ENCODE measurements around the gene NCOA1.

The NCOA1 gene

GRCh38 chr2:24513281-24514071 lies 22.4 kb downstream of the NCOA1 start:
- Histone ChIP-seq H3K4me3 (ENCODE audit: low read depth, low read length) (no peak overlapping the region), H3K27ac (ENCODE audit: extremely low read depth, low read depth, low read length) (no peak overlapping the region), H3K4me1 (ENCODE audit: control insufficient read depth, insufficient read depth, low read length) (peaks cover 28% of the 10 kb centered on the region), H3K9me3 (ENCODE audit: control insufficient read depth, insufficient read depth, low read depth, low read length) (no peaks in the 10 kb centered on the region), H3K36me3 (ENCODE audit: control insufficient read depth in 2 of 2, insufficient read depth in 1 of 2, low read length in 2 of 2) (no peaks in the 10 kb centered on the region)
- TF ChIP-seq ZNF121 (tag by site-specific recombination; IDR thresholded peaks at IDR 0.05), result no peak
- TF ChIP-seq ZNF555 (tag by site-specific recombination; conservative IDR thresholded peaks at IDR 0.05), result no peak
- TF ChIP-seq RBAK (tag by site-specific recombination; IDR thresholded peaks at IDR 0.05), result no peak
- no peak for TF ChIP-seq ZNF155 (tag by site-specific recombination; IDR thresholded peaks at IDR 0.05)
- TF ChIP-seq BCL11B (tag by site-specific recombination; IDR thresholded peaks at IDR 0.05; ENCODE audit: low read depth), result no peak
- TF ChIP-seq GLIS2 (tag by site-specific recombination; IDR thresholded peaks at IDR 0.05), result no peak
- POLR2A ChIA-PET, result no interaction called here
- CTCF ChIA-PET, result no interaction called here

DNA sequence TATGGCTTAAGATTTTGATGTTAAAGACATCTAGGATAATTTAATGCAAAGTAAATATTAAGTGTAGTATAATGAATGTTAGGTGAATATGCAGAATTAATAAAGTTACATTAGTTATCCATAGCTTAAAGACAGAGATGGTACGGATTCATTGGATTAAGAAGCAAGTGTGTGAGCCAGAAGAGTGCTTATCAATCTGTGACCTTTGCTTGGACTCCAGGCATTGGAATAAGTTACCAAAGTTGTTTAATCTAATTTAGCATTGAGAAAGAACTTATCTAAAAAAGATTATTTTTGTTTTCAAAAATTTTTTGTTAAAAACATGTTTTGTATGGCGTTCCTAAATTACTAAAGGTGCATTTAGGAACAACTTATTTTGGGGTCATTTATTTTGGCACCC lies 23.8 kb downstream of the NCOA1 start:
- H3K4me3 ChIP-seq (ENCODE audit: low read depth, low read length), result no peak overlapping the region
- TF ChIP-seq ZNF140 (tag by site-specific recombination; IDR thresholded peaks at IDR 0.05), result no peak
- TF ChIP-seq, protein P1, sequence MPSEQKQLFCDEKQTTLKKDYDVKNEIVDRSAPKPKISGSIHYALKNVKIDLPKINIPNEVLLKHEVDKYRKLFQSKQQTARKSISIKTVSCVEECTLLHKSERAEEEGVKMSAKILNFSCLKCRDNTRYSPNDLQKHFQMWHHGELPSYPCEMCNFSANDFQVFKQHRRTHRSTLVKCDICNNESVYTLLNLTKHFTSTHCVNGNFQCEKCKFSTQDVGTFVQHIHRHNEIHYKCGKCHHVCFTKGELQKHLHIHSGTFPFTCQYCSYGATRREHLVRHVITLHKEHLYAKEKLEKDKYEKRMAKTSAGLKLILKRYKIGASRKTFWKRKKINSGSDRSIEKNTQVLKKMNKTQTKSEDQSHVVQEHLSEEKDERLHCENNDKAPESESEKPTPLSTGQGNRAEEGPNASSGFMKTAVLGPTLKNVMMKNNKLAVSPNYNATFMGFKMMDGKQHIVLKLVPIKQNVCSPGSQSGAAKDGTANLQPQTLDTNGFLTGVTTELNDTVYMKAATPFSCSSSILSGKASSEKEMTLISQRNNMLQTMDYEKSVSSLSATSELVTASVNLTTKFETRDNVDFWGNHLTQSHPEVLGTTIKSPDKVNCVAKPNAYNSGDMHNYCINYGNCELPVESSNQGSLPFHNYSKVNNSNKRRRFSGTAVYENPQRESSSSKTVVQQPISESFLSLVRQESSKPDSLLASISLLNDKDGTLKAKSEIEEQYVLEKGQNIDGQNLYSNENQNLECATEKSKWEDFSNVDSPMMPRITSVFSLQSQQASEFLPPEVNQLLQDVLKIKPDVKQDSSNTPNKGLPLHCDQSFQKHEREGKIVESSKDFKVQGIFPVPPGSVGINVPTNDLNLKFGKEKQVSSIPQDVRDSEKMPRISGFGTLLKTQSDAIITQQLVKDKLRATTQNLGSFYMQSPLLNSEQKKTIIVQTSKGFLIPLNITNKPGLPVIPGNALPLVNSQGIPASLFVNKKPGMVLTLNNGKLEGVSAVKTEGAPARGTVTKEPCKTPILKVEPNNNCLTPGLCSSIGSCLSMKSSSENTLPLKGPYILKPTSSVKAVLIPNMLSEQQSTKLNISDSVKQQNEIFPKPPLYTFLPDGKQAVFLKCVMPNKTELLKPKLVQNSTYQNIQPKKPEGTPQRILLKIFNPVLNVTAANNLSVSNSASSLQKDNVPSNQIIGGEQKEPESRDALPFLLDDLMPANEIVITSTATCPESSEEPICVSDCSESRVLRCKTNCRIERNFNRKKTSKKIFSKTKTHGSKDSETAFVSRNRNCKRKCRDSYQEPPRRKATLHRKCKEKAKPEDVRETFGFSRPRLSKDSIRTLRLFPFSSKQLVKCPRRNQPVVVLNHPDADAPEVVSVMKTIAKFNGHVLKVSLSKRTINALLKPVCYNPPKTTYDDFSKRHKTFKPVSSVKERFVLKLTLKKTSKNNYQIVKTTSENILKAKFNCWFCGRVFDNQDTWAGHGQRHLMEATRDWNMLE (tag by site-specific recombination; conservative IDR thresholded peaks at IDR 0.05; ENCODE audit: low read depth), result no peak
- TF ChIP-seq, protein P2, sequence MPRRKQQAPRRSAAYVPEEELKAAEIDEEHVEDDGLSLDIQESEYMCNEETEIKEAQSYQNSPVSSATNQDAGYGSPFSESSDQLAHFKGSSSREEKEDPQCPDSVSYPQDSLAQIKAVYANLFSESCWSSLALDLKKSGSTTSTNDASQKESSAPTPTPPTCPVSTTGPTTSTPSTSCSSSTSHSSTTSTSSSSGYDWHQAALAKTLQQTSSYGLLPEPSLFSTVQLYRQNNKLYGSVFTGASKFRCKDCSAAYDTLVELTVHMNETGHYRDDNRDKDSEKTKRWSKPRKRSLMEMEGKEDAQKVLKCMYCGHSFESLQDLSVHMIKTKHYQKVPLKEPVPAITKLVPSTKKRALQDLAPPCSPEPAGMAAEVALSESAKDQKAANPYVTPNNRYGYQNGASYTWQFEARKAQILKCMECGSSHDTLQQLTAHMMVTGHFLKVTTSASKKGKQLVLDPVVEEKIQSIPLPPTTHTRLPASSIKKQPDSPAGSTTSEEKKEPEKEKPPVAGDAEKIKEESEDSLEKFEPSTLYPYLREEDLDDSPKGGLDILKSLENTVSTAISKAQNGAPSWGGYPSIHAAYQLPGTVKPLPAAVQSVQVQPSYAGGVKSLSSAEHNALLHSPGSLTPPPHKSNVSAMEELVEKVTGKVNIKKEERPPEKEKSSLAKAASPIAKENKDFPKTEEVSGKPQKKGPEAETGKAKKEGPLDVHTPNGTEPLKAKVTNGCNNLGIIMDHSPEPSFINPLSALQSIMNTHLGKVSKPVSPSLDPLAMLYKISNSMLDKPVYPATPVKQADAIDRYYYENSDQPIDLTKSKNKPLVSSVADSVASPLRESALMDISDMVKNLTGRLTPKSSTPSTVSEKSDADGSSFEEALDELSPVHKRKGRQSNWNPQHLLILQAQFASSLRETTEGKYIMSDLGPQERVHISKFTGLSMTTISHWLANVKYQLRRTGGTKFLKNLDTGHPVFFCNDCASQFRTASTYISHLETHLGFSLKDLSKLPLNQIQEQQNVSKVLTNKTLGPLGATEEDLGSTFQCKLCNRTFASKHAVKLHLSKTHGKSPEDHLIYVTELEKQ (tag by site-specific recombination; IDR thresholded peaks at IDR 0.05; ENCODE audit: borderline replicate concordance), result no peak
- TF ChIP-seq ZNF302 (tag by site-specific recombination; IDR thresholded peaks at IDR 0.05; ENCODE audit: low read depth), result no peak
- no peak for TF ChIP-seq ZFP41 (tag by site-specific recombination; IDR thresholded peaks at IDR 0.05; ENCODE audit: borderline replicate concordance)
- TF ChIP-seq ZNF18 (tag by site-specific recombination; IDR thresholded peaks at IDR 0.05), result no peak
- no peak for TF ChIP-seq ZBTB7A (tag by site-specific recombination; IDR thresholded peaks at IDR 0.05; ENCODE audit: low read depth)
- POLR2A ChIA-PET, result no interaction called here
- peaks cover 24% of the 10 kb centered on the region for H3K4me1 ChIP-seq (ENCODE audit: control insufficient read depth, insufficient read depth, low read length)
- no peaks in the 10 kb centered on the region for H3K9me3 ChIP-seq (ENCODE audit: control insufficient read depth, insufficient read depth, low read depth, low read length)
- no peaks in the 10 kb centered on the region for H3K36me3 ChIP-seq (ENCODE audit: control insufficient read depth in 2 of 2, insufficient read depth in 1 of 2, low read length in 2 of 2)
- no peak overlapping the region for H3K27ac ChIP-seq (ENCODE audit: extremely low read depth, low read depth, low read length)
- CTCF ChIA-PET, result no interaction called here
